Ovary (tissue), 9 donors: ENCODE results near the gene EXOC6B. TPM values are rescaled to one million over a fixed set of nuclear protein-coding genes. Genes with fewer than 3 reads are reported as not detected.

Source experiments
- DNase-seq, 5 donors: peaks; one replicate each; pipeline ENCODE4 v3.0.0-alpha.2; 2019 to 2020
- H3K27ac ChIP-seq, 2 donors: fragments of 200-600 bp; one replicate each; pipeline versions ENCODE4 v1.5.1 to v1.8.0; 2019 to 2022
- H3K27me3 ChIP-seq: fragments of 200-600 bp; one replicate; pipeline ENCODE4 v1.8.0; 2022
- H3K36me3 ChIP-seq: fragments of 200-600 bp; sonication (generic); one replicate; pipeline ENCODE4 v1.5.1; 2019
- H3K4me1 ChIP-seq: one replicate; pipeline ENCODE4 v1.8.1; 2013; ENCODE audit warnings: mild to moderate bottlenecking, moderate library complexity; ENCODE audit not compliant: insufficient read depth
- H3K4me3 ChIP-seq: fragments of 200-600 bp; sonication (generic); one replicate; pipeline ENCODE4 v1.5.1; 2017
- H3K9me3 ChIP-seq, 2 donors: fragments of 200-600 bp in 1 of 2; sonication (generic) in 1 of 2; one replicate each; pipeline versions ENCODE4 v1.5.1 to v1.8.1; 2013 to 2019; ENCODE audit warnings: mild to moderate bottlenecking in 1 of 2, moderate library complexity in 1 of 2
- CTCF ChIP-seq, 3 donors: fragments of 450-650 bp in 2 of 3; fragments of 200-600 bp in 1 of 3; IDR thresholded peaks; one replicate each; pipeline versions ENCODE4 v1.5.1 to v1.8.0; 2016 to 2022; ENCODE audit warnings: antibody characterized with exemption in 3 of 3, mild to moderate bottlenecking in 1 of 3
- EP300 ChIP-seq: sonication (generic); formaldehyde crosslinking; IDR thresholded peaks from one replicate; pipeline ENCODE4 v1.6.1; 2017; ENCODE audit warnings: antibody characterized with exemption
- POLR2A ChIP-seq: fragments of 450-650 bp; IDR thresholded peaks from one replicate; pipeline ENCODE4 v1.6.1; 2017; ENCODE audit warnings: antibody characterized with exemption, mild to moderate bottlenecking, moderate library complexity
- WGBS, 3 donors: extraction: QIAGEN DNeasy Blood & Tissue Kit in 1 of 3; methylation state at CpG; one replicate each; pipeline versions ENCODE4 v1.1.5 to v1.1.7; 2013 to 2017; 5-methylcytosine and 5-hydroxymethylcytosine counted together
- intact Hi-C, 4 donors: fragments of 100-400 bp; cut with DNase I; formaldehyde crosslinking; loops; one replicate each; pipeline versions ENCODE4 v1.11.0 to v1.15.1; 2022 to 2023
- polyA plus RNA-seq, 2 donors: library from polyadenylated mRNA; stranded (reverse); fragments of 200-250 nt in 1 of 2; fragments of 350-450 nt in 1 of 2; fragmentation: Illumina TruSeq in 1 of 2; extraction: RNeasy Lipid Tissue Mini Kit (QIAGEN cat#74804) in 1 of 2; gene quantifications; one replicate each; pipeline ENCODE4 v1.2.3, GENCODE V29; 2013 to 2014
- total RNA-seq, 7 donors: library from RNA; depleted of rRNA in 2 of 7; stranded (reverse); fragments of >200 nt in 2 of 7; fragmentation: NEBNext Ultra II Directional in 3 of 7; extraction: Animal tissue kit (Norgen Biotek cat#: 25700) in 3 of 7; gene quantifications; one replicate each; pipeline versions ENCODE4 v1.1.0 to v1.2.4, GENCODE V29; 2016 to 2023
- donor health status: DM: no; HTN: no; CAD: no; lungs with moderate emphysema.
- donor health status: DM: no; HTN: no; CAD: no.
- donor health status: Bipolar disorder and iron deficiency.
- donor health status: DM: yes; HTN: yes; CAD: no.
- donor health status: DM: no; HTN: no; CAD: no.
- donor health status: DM: yes; HTN: yes; CAD: no.

Gene EXOC6B
- total and polyA plus RNA-seq, 9 donors: 11.9 to 84.9 (median 57.8) TPM

- intact Hi-C loops: no loop called here
- Histone ChIP-seq H3K4me3 (no peak overlapping the region), H3K36me3 (no peaks in the 10 kb centered on the region), H3K9me3 (no peaks in the 10 kb centered on the region), H3K27ac (no peak overlapping the region), H3K27me3 (no peaks in the 10 kb centered on the region), H3K4me1 (no peaks in the 10 kb centered on the region)
- TF ChIP-seq CTCF (IDR thresholded peaks at IDR 0.05): no peak
- TF ChIP-seq POLR2A: no peak
- no peak for TF ChIP-seq EP300
- 90 to 92% (median 91%) methylated on average over 4 of the region's 4 CpGs for WGBS, 3 donors
- no peak for DNase-seq
These were observed 485.2 kb downstream of the EXOC6B start for GRCh38 chr2:72340665-72341064.

DNA sequence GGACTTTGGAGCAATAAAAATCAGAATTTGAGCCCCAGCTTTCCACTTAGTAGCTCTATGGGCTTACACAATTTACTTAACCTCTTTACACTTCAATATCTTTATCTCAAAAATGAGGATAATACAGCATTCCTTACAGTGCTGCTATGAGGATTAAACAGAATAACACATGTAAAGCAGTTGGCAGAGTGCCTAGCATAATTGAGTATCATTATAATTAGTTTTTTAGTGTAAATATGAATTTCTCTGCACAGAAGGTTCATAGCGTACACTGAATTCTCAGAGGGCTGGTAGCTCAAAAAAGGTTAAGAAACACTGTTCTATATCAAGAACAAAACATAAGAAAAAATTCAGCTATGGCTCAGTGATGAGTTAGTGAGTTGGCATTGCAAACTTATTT is 487.8 kb downstream of the EXOC6B start:
- no peaks in the 10 kb centered on the region for H3K9me3 ChIP-seq
- H3K27me3 ChIP-seq: no peaks in the 10 kb centered on the region
- intact Hi-C loops: no loop called here
- no peak overlapping the region for H3K27ac ChIP-seq
- no peaks in the 10 kb centered on the region for H3K4me1 ChIP-seq
- TF ChIP-seq POLR2A (no peak), CTCF (IDR thresholded peaks at IDR 0.05) (no peak), EP300 (no peak)
- WGBS, 3 donors: 46 to 65% (median 58%) methylated on average over 1 of the region's 1 CpG
- no peaks in the 10 kb centered on the region for H3K36me3 ChIP-seq
- H3K4me3 ChIP-seq: no peak overlapping the region
- DNase-seq: no peak

DNA sequence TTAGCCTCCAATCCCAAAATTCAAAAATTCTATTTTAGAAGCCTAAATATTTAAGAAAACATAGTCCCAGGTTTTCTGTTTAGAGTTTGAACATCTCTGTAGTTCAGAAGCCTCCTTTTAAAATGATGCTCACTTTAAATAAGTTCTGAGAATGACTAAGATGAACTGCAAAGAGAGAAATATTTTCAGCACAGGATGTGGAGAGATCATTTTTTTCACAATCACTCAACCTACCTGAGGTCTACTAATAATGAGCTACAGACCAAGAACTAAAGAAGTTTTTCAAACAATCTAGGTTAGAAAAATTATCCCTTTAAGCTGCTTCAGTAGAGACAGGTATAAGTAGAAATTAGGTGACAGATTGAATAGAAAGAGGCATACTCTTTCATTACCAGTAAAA is 493.1 kb downstream of the EXOC6B start:
- no peaks in the 10 kb centered on the region for H3K36me3 ChIP-seq
- TF ChIP-seq EP300: no peak
- no peak for TF ChIP-seq CTCF (IDR thresholded peaks at IDR 0.05)
- TF ChIP-seq POLR2A: no peak
- no peaks in the 10 kb centered on the region for H3K4me1 ChIP-seq
- H3K27ac ChIP-seq: no peak overlapping the region
- no peak overlapping the region for H3K4me3 ChIP-seq
- no peaks in the 10 kb centered on the region for H3K27me3 ChIP-seq
- no peak for DNase-seq
- intact Hi-C loops: no loop called here
- no peaks in the 10 kb centered on the region for H3K9me3 ChIP-seq

GRCh38 chr2:72330652-72331051 is 495.2 kb downstream of the EXOC6B start:
- no peak overlapping the region for H3K27ac ChIP-seq
- H3K4me1 ChIP-seq: no peaks in the 10 kb centered on the region
- H3K4me3 ChIP-seq: no peak overlapping the region
- no peak for DNase-seq
- intact Hi-C loops: no loop called here
- WGBS, 3 donors: 100% methylated on average over 1 of the region's 1 CpG
- no peak for TF ChIP-seq EP300
- no peak for TF ChIP-seq CTCF (IDR thresholded peaks at IDR 0.05)
- TF ChIP-seq POLR2A: no peak
- no peaks in the 10 kb centered on the region for H3K9me3 ChIP-seq
- no peaks in the 10 kb centered on the region for H3K27me3 ChIP-seq
- no peaks in the 10 kb centered on the region for H3K36me3 ChIP-seq

DNA sequence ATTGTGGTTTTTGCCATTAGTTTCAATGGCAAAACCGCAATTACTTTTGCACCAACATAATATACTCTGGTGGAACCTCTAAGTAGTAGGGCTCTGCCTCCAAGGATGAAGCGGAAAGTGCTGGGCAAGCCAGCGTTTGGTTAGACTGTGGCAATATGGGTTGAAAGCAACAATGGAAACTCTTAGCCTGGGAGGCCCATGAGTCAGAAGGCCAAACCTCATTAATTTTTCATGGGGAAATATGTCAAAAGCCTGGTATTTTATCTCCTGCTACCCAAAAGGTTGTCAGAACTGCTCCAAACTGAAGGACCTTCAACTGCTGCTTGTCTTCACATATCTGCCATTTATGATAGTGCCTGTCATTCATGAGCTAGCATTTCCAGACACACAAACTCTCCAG is 499.1 kb downstream of the EXOC6B start:
- Histone ChIP-seq H3K9me3 (no peaks in the 10 kb centered on the region), H3K36me3 (no peaks in the 10 kb centered on the region), H3K4me3 (no peak overlapping the region), H3K4me1 (no peaks in the 10 kb centered on the region), H3K27ac (no peak overlapping the region), H3K27me3 (no peaks in the 10 kb centered on the region)
- 86 to 94% (median 91%) methylated on average over 3 of the region's 3 CpGs for WGBS, 3 donors
- intact Hi-C loops: no loop called here
- no peak for DNase-seq
- TF ChIP-seq POLR2A (no peak), CTCF (IDR thresholded peaks at IDR 0.05) (no peak), EP300 (no peak)
